K562 (cell line): ENCODE measurements around the gene TOMM6. TPM values are rescaled to one million over a fixed set of nuclear protein-coding genes. Genes with fewer than 3 reads are reported as not detected.
A peak's percentile ranks its signal among the peaks of the same experiment; 100 is the strongest.

Experiments
- ARHGAP35 ChIP-seq: fragments of 450-650 bp; IDR thresholded peaks from 2 replicates; pipeline ENCODE4 v1.6.1; 2018; ENCODE audit not compliant: partially characterized antibody
- ATF7 ChIP-seq: fragments of 450-650 bp; IDR thresholded peaks from 2 replicates; pipeline ENCODE4 v1.7.1; 2014; ENCODE audit warnings: mild to moderate bottlenecking, moderate library complexity
- BCL6 ChIP-seq: fragments of 250-450 bp; sonication (Bioruptor Pico); IDR thresholded peaks from 2 replicates; pipeline ENCODE4 v1.4.0; 2020
- CEBPB ChIP-seq: fragments of 450-650 bp; IDR thresholded peaks from 2 replicates; pipeline ENCODE4 v1.6.1; 2016; ENCODE audit warnings: missing genetic modification characterization, missing compliant biosample characterization
- CEBPG ChIP-seq, 3 experiments: fragments of 200-800 bp in 1 of 3; sonication (Bioruptor generic) in 1 of 3; sonication (generic) in 1 of 3; formaldehyde crosslinking in 1 of 3; IDR thresholded peaks in 2 of 3; conservative IDR thresholded peaks in 1 of 3; 2 replicates each; pipeline versions ENCODE4 v1.6.1 to v1.8.0; 2016 to 2022; ENCODE audit warnings: missing compliant biosample characterization in 2 of 3, missing genetic modification characterization in 2 of 3, mild to moderate bottlenecking in 1 of 3, missing genetic modification reagents in 1 of 3
- EHMT2 ChIP-seq: fragments of 450-650 bp; IDR thresholded peaks from 2 replicates; pipeline ENCODE4 v1.6.1; 2018; ENCODE audit warnings: antibody characterized with exemption
- ILF3 ChIP-seq: fragments of 450-650 bp; IDR thresholded peaks from 2 replicates; pipeline ENCODE4 v1.6.1; 2018; ENCODE audit warnings: antibody characterized with exemption, mild to moderate bottlenecking, moderate library complexity, borderline replicate concordance
- ILK ChIP-seq: fragments of 450-650 bp; IDR thresholded peaks from 2 replicates; pipeline ENCODE4 v1.6.1; 2016; ENCODE audit warnings: missing genetic modification characterization, low read depth, mild to moderate bottlenecking, missing compliant biosample characterization, moderate library complexity, borderline replicate concordance
- MBD2 ChIP-seq: sonication (generic); IDR thresholded peaks from 2 replicates; pipeline ENCODE4 v1.6.1; 2016; ENCODE audit warnings: low read depth, borderline replicate concordance
- POLR2AphosphoS5 ChIP-seq: IDR thresholded peaks from 2 replicates; pipeline ENCODE4 v1.6.1; 2011; ENCODE audit warnings: mild to moderate bottlenecking, low read depth, low read length, moderate library complexity; ENCODE audit not compliant: control insufficient read depth, insufficient read depth
- RBM22 ChIP-seq: fragments of 200-400 bp; formaldehyde crosslinking; IDR thresholded peaks from 2 replicates; pipeline ENCODE4 v1.6.1; 2018; ENCODE audit warnings: low read length, low read depth; ENCODE audit not compliant: poor library complexity, severe bottlenecking
- RHOXF2B ChIP-seq: fragments of 250-450 bp; sonication (Bioruptor Pico); conservative IDR thresholded peaks from 2 replicates; pipeline ENCODE4 v1.5.1; 2021
- SAFB ChIP-seq: fragments of 200-400 bp; formaldehyde crosslinking; IDR thresholded peaks from 2 replicates; pipeline ENCODE4 v1.6.1; 2017; ENCODE audit warnings: low read depth, low read length, borderline replicate concordance
- ZNF197 ChIP-seq: fragments of 200-800 bp; sonication (Bioruptor generic); IDR thresholded peaks from 2 replicates; pipeline ENCODE4 v1.6.1; 2016; ENCODE audit warnings: low read depth, missing genetic modification characterization, missing compliant biosample characterization
- ZNF644 ChIP-seq: fragments of 200-800 bp; sonication (Bioruptor generic); IDR thresholded peaks from 2 replicates; pipeline ENCODE4 v1.6.1; 2016; ENCODE audit warnings: low read depth, missing genetic modification characterization, missing compliant biosample characterization
- ZNF695 ChIP-seq: fragments of 450-650 bp; formaldehyde crosslinking; IDR thresholded peaks from 2 replicates; pipeline ENCODE4 v1.4.0; 2020; ENCODE audit warnings: mild to moderate bottlenecking, moderate library complexity
- polyA plus RNA-seq, 8 experiments: library from polyadenylated mRNA; depleted of rRNA in 4 of 8; stranded (reverse) in 5 of 8; unstranded in 3 of 8; fragments of >200 nt; fragmentation: Nextera tagmentation in 2 of 8; fragmentation: Illumina TruSeq in 1 of 8; extraction: Ambion mirVana in 2 of 8; extraction: Trizol in 1 of 8; gene quantifications; 2 replicates each; pipeline versions ENCODE4 v1.2.1 to v1.2.3, GENCODE V29; 2011 to 2014; ENCODE audit warnings: inconsistent platforms in 1 of 8, missing spikeins in 1 of 8
- total RNA-seq, 7 experiments: library from RNA; depleted of rRNA in 6 of 7; stranded (reverse); fragments of >200 nt in 6 of 7; fragmentation: Illumina TruSeq in 2 of 7; extraction: Trizol in 2 of 7; gene quantifications; 2 replicates each; pipeline versions ENCODE4 v1.2.1 to v1.2.3, GENCODE V29; 2011 to 2021; ENCODE audit warnings: low replicate concordance in 1 of 7
- TF ChIP-seq, protein P1 (sequence below), 2 experiments: IDR thresholded peaks; 2 replicates each; pipeline ENCODE4 v1.6.1; 2011; ENCODE audit warnings: borderline replicate concordance in 1 of 2, control low read depth in 1 of 2, low read depth in 1 of 2, low read length in 1 of 2, mild to moderate bottlenecking in 1 of 2, mixed read lengths in 1 of 2, moderate library complexity in 1 of 2; ENCODE audit not compliant: insufficient read depth in 1 of 2, insufficient read length in 1 of 2, poor library complexity in 1 of 2, severe bottlenecking in 1 of 2; ENCODE audit errors: extremely low read depth in 1 of 2
- TF ChIP-seq, protein P2 (sequence below): fragments of 450-650 bp; formaldehyde crosslinking; IDR thresholded peaks from 2 replicates; pipeline ENCODE4 v1.4.0; 2022; ENCODE audit warnings: missing genetic modification characterization
- TF ChIP-seq, protein P3 (sequence below): fragments of 250-450 bp; sonication (Bioruptor Pico); IDR thresholded peaks from 2 replicates; pipeline ENCODE4 v1.8.0; 2021; ENCODE audit warnings: moderate library complexity, mild to moderate bottlenecking, inconsistent platforms
- TF ChIP-seq, protein P4 (sequence below): fragments of 450-650 bp; IDR thresholded peaks from 2 replicates; pipeline ENCODE4 v1.6.1; 2016; ENCODE audit warnings: mild to moderate bottlenecking

Gene TOMM6
- total and polyA plus RNA-seq, 9 of the 15 experiments (the other 6 are each of a cell fraction or from before 2014, with no cell fraction given): 380 to 2,097 (median 1,065) TPM

DNA sequence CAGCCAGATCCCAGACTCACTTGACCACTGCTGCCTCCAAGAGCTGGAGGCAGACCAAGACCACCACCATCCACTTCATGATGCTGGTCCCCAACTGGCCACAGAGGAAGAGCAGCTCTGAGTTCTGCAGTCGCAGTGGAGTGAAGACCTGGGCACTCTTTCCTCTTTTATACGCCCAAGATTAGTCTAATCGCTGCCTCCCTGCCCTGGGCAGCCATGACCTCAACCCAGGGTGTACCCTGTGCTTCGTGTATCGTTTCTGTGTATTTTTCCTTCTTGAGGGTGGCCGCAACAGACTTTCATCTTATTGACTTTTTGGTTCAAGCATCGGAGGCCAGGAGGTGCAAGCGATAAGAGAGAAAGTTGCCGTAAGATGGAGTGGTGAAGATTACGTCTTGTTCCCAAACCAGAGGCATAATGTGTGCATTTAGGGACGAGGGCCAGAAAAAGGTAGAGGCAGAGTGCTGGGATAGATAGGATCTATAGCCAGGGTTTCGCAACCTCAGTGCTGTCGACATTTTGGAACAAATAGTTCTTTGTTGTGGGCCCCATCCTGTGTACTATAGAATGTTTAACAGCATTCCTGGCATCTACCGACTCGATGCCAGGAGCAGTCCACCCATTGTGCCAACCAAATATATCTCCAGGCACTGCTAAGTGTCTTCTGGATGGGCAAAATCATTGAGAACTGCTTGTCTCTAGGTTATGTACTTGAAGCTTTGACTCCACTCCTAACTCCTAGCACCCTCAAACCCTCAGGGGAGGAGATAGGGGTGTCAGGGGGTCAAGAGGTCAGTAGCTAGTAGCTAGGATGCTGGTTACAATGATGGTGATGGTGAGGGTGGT, 40.0 kb upstream of the TOMM6 start, which contains the start of gene PGC (continued):
- TF ChIP-seq RHOXF2B (CRISPR knock-in tag) (no peak), MBD2 (no peak), RBM22 (no peak), ZNF695 (CRISPR knock-in tag) (no peak), ARHGAP35 (no peak), POLR2AphosphoS5 (no peak), ILF3 (no peak), ZNF644 (tag) (peak; percentile 37; the same call in 1 of the 2 replicates), ILK (tag) (no peak), SAFB (no peak), EHMT2 (no peak), BCL6 (CRISPR knock-in tag) (no peak), CEBPB (tag) (peak; percentile 99), ZNF197 (0 out of 2 replicates have a peak, but pooled peaks have one; percentile 34), CEBPG (CRISPR knock-in tag; IDR thresholded peaks at IDR 0.05) (peak; percentile 86), CEBPG (tag; conservative IDR thresholded peaks at IDR 0.05 in 1 of 2, IDR thresholded peaks at IDR 0.05 in 1 of 2) (peak; percentile 92 to 97), ATF7 (peak; percentile 83)
- TF ChIP-seq, protein P1, sequence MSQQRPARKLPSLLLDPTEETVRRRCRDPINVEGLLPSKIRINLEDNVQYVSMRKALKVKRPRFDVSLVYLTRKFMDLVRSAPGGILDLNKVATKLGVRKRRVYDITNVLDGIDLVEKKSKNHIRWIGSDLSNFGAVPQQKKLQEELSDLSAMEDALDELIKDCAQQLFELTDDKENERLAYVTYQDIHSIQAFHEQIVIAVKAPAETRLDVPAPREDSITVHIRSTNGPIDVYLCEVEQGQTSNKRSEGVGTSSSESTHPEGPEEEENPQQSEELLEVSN (IDR thresholded peaks at IDR 0.05; ENCODE audit: borderline replicate concordance in 1 of 2, extremely low read depth in 1 of 2, insufficient read depth in 1 of 2, insufficient read length in 1 of 2, low read depth in 1 of 2, low read length in 1 of 2, poor library complexity in 1 of 2, severe bottlenecking in 1 of 2): no peak
- TF ChIP-seq, protein P2, sequence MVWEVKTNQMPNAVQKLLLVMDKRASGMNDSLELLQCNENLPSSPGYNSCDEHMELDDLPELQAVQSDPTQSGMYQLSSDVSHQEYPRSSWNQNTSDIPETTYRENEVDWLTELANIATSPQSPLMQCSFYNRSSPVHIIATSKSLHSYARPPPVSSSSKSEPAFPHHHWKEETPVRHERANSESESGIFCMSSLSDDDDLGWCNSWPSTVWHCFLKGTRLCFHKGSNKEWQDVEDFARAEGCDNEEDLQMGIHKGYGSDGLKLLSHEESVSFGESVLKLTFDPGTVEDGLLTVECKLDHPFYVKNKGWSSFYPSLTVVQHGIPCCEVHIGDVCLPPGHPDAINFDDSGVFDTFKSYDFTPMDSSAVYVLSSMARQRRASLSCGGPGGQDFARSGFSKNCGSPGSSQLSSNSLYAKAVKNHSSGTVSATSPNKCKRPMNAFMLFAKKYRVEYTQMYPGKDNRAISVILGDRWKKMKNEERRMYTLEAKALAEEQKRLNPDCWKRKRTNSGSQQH (CRISPR knock-in tag): no peak
- TF ChIP-seq, protein P3, sequence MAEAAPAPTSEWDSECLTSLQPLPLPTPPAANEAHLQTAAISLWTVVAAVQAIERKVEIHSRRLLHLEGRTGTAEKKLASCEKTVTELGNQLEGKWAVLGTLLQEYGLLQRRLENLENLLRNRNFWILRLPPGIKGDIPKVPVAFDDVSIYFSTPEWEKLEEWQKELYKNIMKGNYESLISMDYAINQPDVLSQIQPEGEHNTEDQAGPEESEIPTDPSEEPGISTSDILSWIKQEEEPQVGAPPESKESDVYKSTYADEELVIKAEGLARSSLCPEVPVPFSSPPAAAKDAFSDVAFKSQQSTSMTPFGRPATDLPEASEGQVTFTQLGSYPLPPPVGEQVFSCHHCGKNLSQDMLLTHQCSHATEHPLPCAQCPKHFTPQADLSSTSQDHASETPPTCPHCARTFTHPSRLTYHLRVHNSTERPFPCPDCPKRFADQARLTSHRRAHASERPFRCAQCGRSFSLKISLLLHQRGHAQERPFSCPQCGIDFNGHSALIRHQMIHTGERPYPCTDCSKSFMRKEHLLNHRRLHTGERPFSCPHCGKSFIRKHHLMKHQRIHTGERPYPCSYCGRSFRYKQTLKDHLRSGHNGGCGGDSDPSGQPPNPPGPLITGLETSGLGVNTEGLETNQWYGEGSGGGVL (CRISPR knock-in tag): no peak
- TF ChIP-seq, protein P4, sequence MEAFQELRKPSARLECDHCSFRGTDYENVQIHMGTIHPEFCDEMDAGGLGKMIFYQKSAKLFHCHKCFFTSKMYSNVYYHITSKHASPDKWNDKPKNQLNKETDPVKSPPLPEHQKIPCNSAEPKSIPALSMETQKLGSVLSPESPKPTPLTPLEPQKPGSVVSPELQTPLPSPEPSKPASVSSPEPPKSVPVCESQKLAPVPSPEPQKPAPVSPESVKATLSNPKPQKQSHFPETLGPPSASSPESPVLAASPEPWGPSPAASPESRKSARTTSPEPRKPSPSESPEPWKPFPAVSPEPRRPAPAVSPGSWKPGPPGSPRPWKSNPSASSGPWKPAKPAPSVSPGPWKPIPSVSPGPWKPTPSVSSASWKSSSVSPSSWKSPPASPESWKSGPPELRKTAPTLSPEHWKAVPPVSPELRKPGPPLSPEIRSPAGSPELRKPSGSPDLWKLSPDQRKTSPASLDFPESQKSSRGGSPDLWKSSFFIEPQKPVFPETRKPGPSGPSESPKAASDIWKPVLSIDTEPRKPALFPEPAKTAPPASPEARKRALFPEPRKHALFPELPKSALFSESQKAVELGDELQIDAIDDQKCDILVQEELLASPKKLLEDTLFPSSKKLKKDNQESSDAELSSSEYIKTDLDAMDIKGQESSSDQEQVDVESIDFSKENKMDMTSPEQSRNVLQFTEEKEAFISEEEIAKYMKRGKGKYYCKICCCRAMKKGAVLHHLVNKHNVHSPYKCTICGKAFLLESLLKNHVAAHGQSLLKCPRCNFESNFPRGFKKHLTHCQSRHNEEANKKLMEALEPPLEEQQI: no peak
